ENCODE results near the gene TTBK2. TPM values are rescaled to one million over a fixed set of nuclear protein-coding genes. Genes with fewer than 3 reads are reported as not detected.
A peak's percentile ranks its signal among the peaks of the same experiment; 100 is the strongest.

Gene TTBK2
- total RNA-seq, 1 donor from 2014 or later, result 32.4 TPM

- peak; percentile 51 for DNase-seq (ENCODE audit: low spot score)
- no peak overlapping the region for H3K27ac ChIP-seq
- H3K27me3 Mint-ChIP-seq (ENCODE audit: insufficient read depth, low read depth), result peaks cover 5% of the 10 kb centered on the region
Observed at GRCh38 chr15:42919799-42920518, 619 bp downstream of the TTBK2 start.

DNA sequence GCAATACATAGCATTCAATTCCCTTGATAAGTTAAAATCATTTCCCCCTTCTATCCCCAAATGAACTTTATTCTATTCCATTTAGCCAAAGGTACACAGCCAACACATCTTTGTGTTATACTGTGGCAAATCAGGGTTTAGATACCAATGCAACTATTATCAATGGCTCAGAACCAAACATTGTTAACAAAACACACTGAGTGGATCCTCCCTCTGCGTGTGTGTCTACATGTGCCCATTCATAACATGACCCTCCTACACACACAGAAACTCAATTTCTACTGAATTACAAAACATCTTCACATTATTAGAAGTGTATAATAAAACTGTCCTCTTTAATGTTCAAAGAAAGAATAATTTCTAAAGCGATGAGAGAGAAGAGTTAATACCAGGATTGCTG lies 1.3 kb downstream of the TTBK2 start:
- peak overlapping the region; percentile 43 for H3K9ac ChIP-seq
- no peak overlapping the region for H3K27ac ChIP-seq
- H3K4me2 ChIP-seq, result peak overlapping the region; percentile 90
- no peaks in the 10 kb centered on the region for H3K9me3 ChIP-seq (ENCODE audit: low read depth)
- no peaks in the 10 kb centered on the region for H3K9me3 Mint-ChIP-seq
- no peak overlapping the region for H2AFZ ChIP-seq (replicated peaks)
- H3K27ac Mint-ChIP-seq, result no peak overlapping the region
- H3F3A ChIP-seq (ENCODE audit: low read depth), result peaks cover 20% of the 10 kb centered on the region
- peaks cover 24% of the 10 kb centered on the region for H3K4me1 Mint-ChIP-seq
- no peak for DNase-seq (ENCODE audit: low spot score)
- H3K27me3 Mint-ChIP-seq (ENCODE audit: insufficient read depth, low read depth), result peaks cover 5% of the 10 kb centered on the region
- H3K36me3 Mint-ChIP-seq, result no peaks in the 10 kb centered on the region
- peaks cover 14% of the 10 kb centered on the region for H3K4me1 ChIP-seq
- no peaks in the 10 kb centered on the region for H3K36me3 ChIP-seq
- peaks cover 16% of the 10 kb centered on the region for H3K27me3 ChIP-seq
- peak overlapping the region; percentile 93 for H3K4me3 ChIP-seq
- TF ChIP-seq EZH2 (IDR thresholded peaks at IDR 0.05), result no peak
- no peak for TF ChIP-seq CTCF (IDR thresholded peaks at IDR 0.05)
- no peak for TF ChIP-seq EZH2phosphoT487 (IDR thresholded peaks at IDR 0.05)
- H3K4me3 Mint-ChIP-seq, result peak overlapping the region; percentile 98
- peaks cover 25% of the 10 kb centered on the region for H4K20me1 ChIP-seq (ENCODE audit: low read depth)
- H3K79me2 ChIP-seq (ENCODE audit: low read depth), result peaks cover 58% of the 10 kb centered on the region

More at GRCh38 chr15:42919799-42920518, 619 bp downstream of the TTBK2 start:
- peak overlapping the region; percentile 98 for H3K4me3 Mint-ChIP-seq
- Histone ChIP-seq H3K9me3 (ENCODE audit: low read depth) (no peaks in the 10 kb centered on the region), H3K4me1 (peaks cover 14% of the 10 kb centered on the region), H3K4me2 (peak overlapping the region; percentile 90), H2AFZ (replicated peaks) (peak overlapping the region; percentile 66), H3K4me3 (peak overlapping the region; percentile 93), H3K27me3 (peaks cover 16% of the 10 kb centered on the region), H3F3A (ENCODE audit: low read depth) (peaks cover 20% of the 10 kb centered on the region), H3K79me2 (ENCODE audit: low read depth) (peaks cover 52% of the 10 kb centered on the region), H3K9ac (peak overlapping the region; percentile 43), H3K36me3 (no peaks in the 10 kb centered on the region), H4K20me1 (ENCODE audit: low read depth) (peaks cover 25% of the 10 kb centered on the region)
- H3K4me1 Mint-ChIP-seq, result peaks cover 24% of the 10 kb centered on the region
- no peaks in the 10 kb centered on the region for H3K9me3 Mint-ChIP-seq
- TF ChIP-seq CTCF (IDR thresholded peaks at IDR 0.05) (no peak), EZH2phosphoT487 (IDR thresholded peaks at IDR 0.05) (no peak), EZH2 (IDR thresholded peaks at IDR 0.05) (no peak)
- H3K36me3 Mint-ChIP-seq, result no peaks in the 10 kb centered on the region
- no peak overlapping the region for H3K27ac Mint-ChIP-seq

- peaks cover 24% of the 10 kb centered on the region for H3K4me1 Mint-ChIP-seq
- H3K27me3 Mint-ChIP-seq (ENCODE audit: insufficient read depth, low read depth), result peaks cover 8% of the 10 kb centered on the region
- H3K4me1 ChIP-seq, result peaks cover 14% of the 10 kb centered on the region
- H3K36me3 Mint-ChIP-seq, result no peaks in the 10 kb centered on the region
- no peak overlapping the region for H3K27ac Mint-ChIP-seq
- H3F3A ChIP-seq (ENCODE audit: low read depth), result peaks cover 20% of the 10 kb centered on the region
- H3K27me3 ChIP-seq, result peaks cover 16% of the 10 kb centered on the region
- no peaks in the 10 kb centered on the region for H3K9me3 ChIP-seq (ENCODE audit: low read depth)
- peak overlapping the region; percentile 21 for H3K4me2 ChIP-seq
- TF ChIP-seq EZH2phosphoT487 (IDR thresholded peaks at IDR 0.05) (no peak), EZH2 (IDR thresholded peaks at IDR 0.05) (no peak), CTCF (IDR thresholded peaks at IDR 0.05) (no peak)
- no peak overlapping the region for H2AFZ ChIP-seq (replicated peaks)
- H3K4me3 Mint-ChIP-seq, result no peak overlapping the region
- H3K9me3 Mint-ChIP-seq, result peaks cover 4% of the 10 kb centered on the region
- no peak overlapping the region for H3K9ac ChIP-seq
- no peaks in the 10 kb centered on the region for H3K36me3 ChIP-seq
- peaks cover 65% of the 10 kb centered on the region for H3K79me2 ChIP-seq (ENCODE audit: low read depth)
- DNase-seq (ENCODE audit: low spot score), result no peak
- H3K4me3 ChIP-seq, result no peak overlapping the region
- H3K27ac ChIP-seq, result no peak overlapping the region
- peaks cover 25% of the 10 kb centered on the region for H4K20me1 ChIP-seq (ENCODE audit: low read depth)
Observed at GRCh38 chr15:42918047-42918446, 2.5 kb downstream of the TTBK2 start.

Measured in neural progenitor cell (in vitro differentiated cells).